Glomerular endothelial cell (primary cell): Measurements from ENCODE around the gene MON1A. TPM values are rescaled to one million over a fixed set of nuclear protein-coding genes. Genes with fewer than 3 reads are reported as not detected.

Source experiments
- total RNA-seq: library from RNA; depleted of rRNA; stranded (reverse); fragments of >200 nt; gene quantifications from 2 replicates; pipeline ENCODE4 v1.2.3, GENCODE V29; 2015

Gene MON1A
- total RNA-seq, 1 donor from 2014 or later: 19.8 TPM

Other genes starting within 250 kb of the MON1A start
- 6.7 and 9.6 TPM in 2 replicates for gene MST1, start 240.3 kb downstream of the MON1A start, total RNA-seq
- gene RNF123, start 240.3 kb downstream of the MON1A start, total RNA-seq: 26.4 and 35.5 TPM in 2 replicates
- gene AMIGO3, start 210.1 kb downstream of the MON1A start, total RNA-seq: 0.19 and 1.2 TPM in 2 replicates
- 27.6 and 33.0 TPM in 2 replicates for gene GMPPB, start 205.9 kb downstream of the MON1A start, total RNA-seq
- gene IP6K1, start 143.3 kb downstream of the MON1A start, total RNA-seq: 50.5 and 59.3 TPM in 2 replicates
- gene CDHR4, start 129.9 kb downstream of the MON1A start, total RNA-seq: not detected in 2 replicates
- 29.6 and 29.8 TPM in 2 replicates for gene INKA1, start 126.5 kb downstream of the MON1A start, total RNA-seq
- 46.2 and 79.4 TPM in 2 replicates for gene UBA7, start 115.9 kb downstream of the MON1A start, total RNA-seq
- gene TRAIP, start 73.2 kb downstream of the MON1A start, total RNA-seq: 2.7 and 5.2 TPM in 2 replicates
- not detected in 2 replicates for gene CAMKV, start 59.9 kb downstream of the MON1A start, total RNA-seq
- gene MST1R, start 25.9 kb downstream of the MON1A start, total RNA-seq: 0.10 and 0.18 TPM in 2 replicates
- 45.8 and 61.6 TPM in 2 replicates for gene RBM6, start 10.3 kb upstream of the MON1A start, total RNA-seq
- gene RBM5, start 159.1 kb upstream of the MON1A start, total RNA-seq: 63.9 and 151 TPM in 2 replicates
- gene SEMA3F, start 225.5 kb upstream of the MON1A start, total RNA-seq: 95.6 and 106 TPM in 2 replicates